ENCODE measurements around the gene HTR4.

HTR4 gene

DNA sequence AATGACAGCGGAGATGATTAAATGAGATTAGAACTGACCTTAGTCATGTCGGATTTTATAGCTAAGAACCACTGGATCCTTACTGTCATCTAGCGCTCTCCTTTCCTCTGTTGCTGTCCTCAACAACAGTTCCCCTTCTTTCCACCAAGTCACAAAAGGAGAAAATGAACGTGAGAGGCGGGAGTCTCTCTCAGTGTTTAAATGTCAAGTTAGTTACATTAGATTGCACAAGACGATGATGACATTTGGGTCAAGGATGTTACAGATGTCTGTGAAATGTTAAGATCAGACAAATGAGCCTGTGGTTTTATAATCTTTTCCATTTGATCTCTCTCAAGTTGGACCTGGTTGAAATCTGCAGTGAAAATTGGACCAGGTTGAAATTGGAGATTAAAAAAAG, 217.1 kb downstream of the HTR4 start:
- DNase-seq (ENCODE audit: low read depth in 2 of 3, low spot score in 2 of 3) = no peak

DNA sequence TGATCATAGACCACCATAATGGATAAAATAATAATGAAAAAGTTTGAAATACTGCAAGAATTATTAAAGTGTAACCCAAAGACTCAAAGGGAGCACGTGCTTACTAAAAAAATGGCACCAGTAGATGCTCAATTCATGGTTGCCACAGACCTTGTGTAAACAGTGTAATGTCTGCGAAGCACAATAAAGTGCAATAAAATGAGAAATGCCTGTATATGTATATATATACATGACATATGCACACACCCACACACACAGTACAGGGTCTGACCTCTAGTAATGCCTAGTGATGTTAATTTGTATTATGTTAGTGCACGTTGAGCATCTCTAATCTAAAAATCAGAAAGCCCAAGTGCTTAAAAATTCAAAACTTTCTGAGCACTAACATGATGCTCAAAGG, 218.3 kb downstream of the HTR4 start:
- DNase-seq (ENCODE audit: low read depth in 2 of 3, low spot score in 2 of 3) = no peak

DNA sequence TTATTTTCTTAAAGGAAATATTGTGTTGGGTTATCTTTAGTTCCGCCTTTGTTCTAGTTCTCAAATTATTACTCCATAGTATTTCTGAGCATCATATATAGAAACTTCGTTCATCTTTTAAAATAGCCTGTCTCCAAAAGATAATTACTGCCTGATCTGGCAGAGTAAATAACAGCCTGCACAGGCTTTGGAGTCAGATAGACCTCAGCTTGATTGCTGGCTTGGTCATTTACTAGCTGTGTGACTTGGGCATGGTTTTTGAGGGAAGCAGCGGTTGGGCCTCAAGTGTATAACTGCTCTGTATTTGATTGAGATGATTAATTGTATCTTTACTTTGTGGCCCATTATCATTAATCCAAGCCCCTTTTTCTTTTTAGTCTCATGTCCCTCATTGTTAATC, 220.5 kb downstream of the HTR4 start:
- DNase-seq (ENCODE audit: low read depth in 2 of 3, low spot score in 2 of 3) = no peak

Data from activated CD8-positive, alpha-beta memory T cell treated with anti-CD3 and anti-CD28 coated beads for 48 hours (primary cell).